Measurements from ENCODE around the gene GPR150. TPM values are rescaled to one million over a fixed set of nuclear protein-coding genes. Genes with fewer than 3 reads are reported as not detected.

The GPR150 gene
- total and polyA plus RNA-seq, 2 experiments from 2014 or later = 0.10 to 0.21 TPM

DNA sequence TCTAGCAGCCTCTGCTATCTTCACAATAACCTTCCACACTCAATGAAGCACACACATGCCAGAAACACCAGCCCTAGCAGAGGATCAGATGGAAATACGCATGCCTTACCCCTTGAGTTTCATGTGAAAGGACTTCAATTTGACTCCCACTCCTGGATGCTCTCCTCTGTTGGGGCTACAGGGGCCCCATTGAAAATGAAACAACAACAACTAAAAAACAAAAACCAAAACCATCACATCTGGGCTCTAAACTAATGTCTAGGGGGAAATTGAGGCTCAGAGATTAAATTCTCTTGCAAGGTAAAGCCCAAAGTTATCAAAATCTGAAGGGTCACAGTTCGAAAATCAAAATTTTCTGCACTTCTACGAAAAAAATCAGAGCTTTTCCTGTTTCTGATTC, 18.7 kb downstream of the GPR150 start (continued):
- TF ChIP-seq NANOG (IDR thresholded peaks at IDR 0.05; ENCODE audit: borderline replicate concordance) (no peak), STAT1 (IDR thresholded peaks at IDR 0.05; ENCODE audit: unreplicated experiment) (no peak), ZNF114 (CRISPR knock-in tag; IDR thresholded peaks at IDR 0.05) (no peak), CREB1 (CRISPR knock-in tag; IDR thresholded peaks at IDR 0.05; ENCODE audit: low read depth) (no peak), ZNF331 (CRISPR knock-in tag; IDR thresholded peaks at IDR 0.05; ENCODE audit: low read depth) (no peak)
- TF ChIP-seq, protein P1, sequence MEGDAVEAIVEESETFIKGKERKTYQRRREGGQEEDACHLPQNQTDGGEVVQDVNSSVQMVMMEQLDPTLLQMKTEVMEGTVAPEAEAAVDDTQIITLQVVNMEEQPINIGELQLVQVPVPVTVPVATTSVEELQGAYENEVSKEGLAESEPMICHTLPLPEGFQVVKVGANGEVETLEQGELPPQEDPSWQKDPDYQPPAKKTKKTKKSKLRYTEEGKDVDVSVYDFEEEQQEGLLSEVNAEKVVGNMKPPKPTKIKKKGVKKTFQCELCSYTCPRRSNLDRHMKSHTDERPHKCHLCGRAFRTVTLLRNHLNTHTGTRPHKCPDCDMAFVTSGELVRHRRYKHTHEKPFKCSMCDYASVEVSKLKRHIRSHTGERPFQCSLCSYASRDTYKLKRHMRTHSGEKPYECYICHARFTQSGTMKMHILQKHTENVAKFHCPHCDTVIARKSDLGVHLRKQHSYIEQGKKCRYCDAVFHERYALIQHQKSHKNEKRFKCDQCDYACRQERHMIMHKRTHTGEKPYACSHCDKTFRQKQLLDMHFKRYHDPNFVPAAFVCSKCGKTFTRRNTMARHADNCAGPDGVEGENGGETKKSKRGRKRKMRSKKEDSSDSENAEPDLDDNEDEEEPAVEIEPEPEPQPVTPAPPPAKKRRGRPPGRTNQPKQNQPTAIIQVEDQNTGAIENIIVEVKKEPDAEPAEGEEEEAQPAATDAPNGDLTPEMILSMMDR (conservative IDR thresholded peaks at IDR 0.05; ENCODE audit: low read depth in 2 of 2) = no peak
- TF ChIP-seq, protein P2, sequence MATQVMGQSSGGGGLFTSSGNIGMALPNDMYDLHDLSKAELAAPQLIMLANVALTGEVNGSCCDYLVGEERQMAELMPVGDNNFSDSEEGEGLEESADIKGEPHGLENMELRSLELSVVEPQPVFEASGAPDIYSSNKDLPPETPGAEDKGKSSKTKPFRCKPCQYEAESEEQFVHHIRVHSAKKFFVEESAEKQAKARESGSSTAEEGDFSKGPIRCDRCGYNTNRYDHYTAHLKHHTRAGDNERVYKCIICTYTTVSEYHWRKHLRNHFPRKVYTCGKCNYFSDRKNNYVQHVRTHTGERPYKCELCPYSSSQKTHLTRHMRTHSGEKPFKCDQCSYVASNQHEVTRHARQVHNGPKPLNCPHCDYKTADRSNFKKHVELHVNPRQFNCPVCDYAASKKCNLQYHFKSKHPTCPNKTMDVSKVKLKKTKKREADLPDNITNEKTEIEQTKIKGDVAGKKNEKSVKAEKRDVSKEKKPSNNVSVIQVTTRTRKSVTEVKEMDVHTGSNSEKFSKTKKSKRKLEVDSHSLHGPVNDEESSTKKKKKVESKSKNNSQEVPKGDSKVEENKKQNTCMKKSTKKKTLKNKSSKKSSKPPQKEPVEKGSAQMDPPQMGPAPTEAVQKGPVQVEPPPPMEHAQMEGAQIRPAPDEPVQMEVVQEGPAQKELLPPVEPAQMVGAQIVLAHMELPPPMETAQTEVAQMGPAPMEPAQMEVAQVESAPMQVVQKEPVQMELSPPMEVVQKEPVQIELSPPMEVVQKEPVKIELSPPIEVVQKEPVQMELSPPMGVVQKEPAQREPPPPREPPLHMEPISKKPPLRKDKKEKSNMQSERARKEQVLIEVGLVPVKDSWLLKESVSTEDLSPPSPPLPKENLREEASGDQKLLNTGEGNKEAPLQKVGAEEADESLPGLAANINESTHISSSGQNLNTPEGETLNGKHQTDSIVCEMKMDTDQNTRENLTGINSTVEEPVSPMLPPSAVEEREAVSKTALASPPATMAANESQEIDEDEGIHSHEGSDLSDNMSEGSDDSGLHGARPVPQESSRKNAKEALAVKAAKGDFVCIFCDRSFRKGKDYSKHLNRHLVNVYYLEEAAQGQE (IDR thresholded peaks at IDR 0.05; ENCODE audit: unreplicated experiment) = no peak

DNA sequence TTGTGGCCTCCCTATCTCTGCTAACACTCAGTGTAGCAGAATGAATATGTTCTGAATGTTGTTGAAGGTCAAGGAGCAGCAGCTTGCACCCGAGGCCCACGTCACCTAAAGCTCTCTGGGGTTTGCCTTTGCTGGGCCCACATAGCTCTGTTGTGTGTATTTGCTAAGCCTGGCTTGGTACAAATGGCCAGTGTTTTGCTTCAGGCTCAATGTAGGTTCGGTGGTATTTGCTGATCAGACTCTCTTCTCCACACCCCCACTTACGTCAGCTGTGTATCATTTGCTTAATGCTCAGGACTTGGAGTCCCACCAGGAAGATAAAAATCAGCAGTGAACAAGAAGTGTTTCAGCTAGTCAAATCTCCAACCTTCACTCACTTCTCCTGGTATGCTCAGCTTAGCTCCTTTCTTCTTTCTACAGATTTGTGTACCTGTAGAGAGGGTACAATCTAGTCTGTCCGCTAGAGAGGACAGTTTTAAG, 21.9 kb downstream of the GPR150 start:
- Histone ChIP-seq H3K36me3 (ENCODE audit: insufficient read depth) (no peaks in the 10 kb centered on the region), H3K4me2 (no peak overlapping the region), H3K27me3 (ENCODE audit: insufficient read depth) (no peaks in the 10 kb centered on the region), H3K27ac (ENCODE audit: low read depth) (no peak overlapping the region), H2AFZ (no peak overlapping the region), H3K4me3 (no peak overlapping the region), H3F3A (replicated peaks; ENCODE audit: low read depth) (no peaks in the 10 kb centered on the region), H3K9me2 (ENCODE audit: insufficient read depth) (no peaks in the 10 kb centered on the region), H3K4me1 (ENCODE audit: insufficient read depth) (no peaks in the 10 kb centered on the region), H3K79me2 (replicated peaks; ENCODE audit: insufficient read depth) (no peaks in the 10 kb centered on the region), H4K20me1 (replicated peaks; ENCODE audit: insufficient read depth) (no peaks in the 10 kb centered on the region)
- Mint-ChIP-seq H3K27ac (no peak overlapping the region), H3K9me3 (no peaks in the 10 kb centered on the region), H3K36me3 (ENCODE audit: low read depth) (no peaks in the 10 kb centered on the region), H3K4me3 (no peak overlapping the region), H3K4me1 (no peaks in the 10 kb centered on the region), H3K27me3 (ENCODE audit: insufficient read depth, low read depth, poor library complexity) (peaks cover 8% of the 10 kb centered on the region)
- ATAC-seq (no peak), DNase-seq (ENCODE audit: low spot score) (no peak)
- TF ChIP-seq EZH2 (IDR thresholded peaks at IDR 0.05; ENCODE audit: low read depth, unreplicated experiment) = no peak
- no peak for TF ChIP-seq ZNF331 (CRISPR knock-in tag; IDR thresholded peaks at IDR 0.05; ENCODE audit: low read depth)
- no peak for TF ChIP-seq EZH2phosphoT487 (IDR thresholded peaks at IDR 0.05; ENCODE audit: unreplicated experiment)
- TF ChIP-seq, protein P2 (IDR thresholded peaks at IDR 0.05; ENCODE audit: unreplicated experiment) = no peak
- TF ChIP-seq, protein P3, sequence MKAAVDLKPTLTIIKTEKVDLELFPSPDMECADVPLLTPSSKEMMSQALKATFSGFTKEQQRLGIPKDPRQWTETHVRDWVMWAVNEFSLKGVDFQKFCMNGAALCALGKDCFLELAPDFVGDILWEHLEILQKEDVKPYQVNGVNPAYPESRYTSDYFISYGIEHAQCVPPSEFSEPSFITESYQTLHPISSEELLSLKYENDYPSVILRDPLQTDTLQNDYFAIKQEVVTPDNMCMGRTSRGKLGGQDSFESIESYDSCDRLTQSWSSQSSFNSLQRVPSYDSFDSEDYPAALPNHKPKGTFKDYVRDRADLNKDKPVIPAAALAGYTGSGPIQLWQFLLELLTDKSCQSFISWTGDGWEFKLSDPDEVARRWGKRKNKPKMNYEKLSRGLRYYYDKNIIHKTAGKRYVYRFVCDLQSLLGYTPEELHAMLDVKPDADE (IDR thresholded peaks at IDR 0.05) = no peak
- no peak for TF ChIP-seq NANOG (IDR thresholded peaks at IDR 0.05; ENCODE audit: borderline replicate concordance)
- TF ChIP-seq, protein P1 (conservative IDR thresholded peaks at IDR 0.05; ENCODE audit: low read depth in 2 of 2) = no peak
- TF ChIP-seq JUNB (IDR thresholded peaks at IDR 0.05; ENCODE audit: unreplicated experiment) = no peak
- TF ChIP-seq ZNF114 (CRISPR knock-in tag; IDR thresholded peaks at IDR 0.05) = no peak
- no peak for TF ChIP-seq CREB1 (CRISPR knock-in tag; IDR thresholded peaks at IDR 0.05; ENCODE audit: low read depth)
